Endothelial cell of umbilical vein (primary cell): ENCODE data around the gene ATF7IP. TPM values are rescaled to one million over a fixed set of nuclear protein-coding genes. Genes with fewer than 3 reads are reported as not detected.

ENCODE experiments used
- BruUV-seq: library from RNA; stranded (reverse); fragments of 400-500 nt; replicated peaks from 2 replicates; lab custom pipeline; 2021; lab: Mats Ljungman, UMichigan
- CTCF ChIA-PET: fragments of 300-600, 350-600 bp; sonication (Branson Sonifier 250); formaldehyde crosslinking; loops from one replicate; lab custom pipeline; 2021; ENCODE audit warnings: antibody characterized with exemption, inconsistent platforms; lab: Charles Lee
- POLR2A ChIA-PET: fragments of 300-600, 350-600 bp; sonication (Branson Sonifier 250); formaldehyde crosslinking; loops from one replicate; lab custom pipeline; 2021; ENCODE audit warnings: antibody characterized with exemption, inconsistent platforms; lab: Charles Lee
- DNase-seq: peaks from one replicate; pipeline ENCODE4 v3.0.0-alpha.2; 2011; ENCODE audit warnings: low read depth, low spot score
- FAIRE-seq: peaks from 2 replicates; lab custom pipeline; 2011; peaks lifted over from hg19 to GRCh38; lab: Jason Lieb, UNC
- H2AFZ ChIP-seq: 2 replicates; pipeline ENCODE4 v1.6.0; 2012; ENCODE audit warnings: low read depth, low read length, control low read depth, inconsistent platforms
- H3K27ac ChIP-seq: 2 replicates; pipeline ENCODE4 v1.5.1; 2011; ENCODE audit warnings: low read depth, mild to moderate bottlenecking, control low read depth, low read length, moderate library complexity; ENCODE audit not compliant: insufficient read depth
- H3K27me3 ChIP-seq, 2 experiments: 2 replicates each; pipeline versions ENCODE4 v1.6.0 to v1.6.1; 2011; ENCODE audit warnings: low read length in 2 of 2, mixed read lengths in 1 of 2; ENCODE audit not compliant: control insufficient read depth in 2 of 2, insufficient read depth in 2 of 2
- H3K36me3 ChIP-seq, 2 experiments: 2 replicates in 1 of 2; 3 replicates in 1 of 2; pipeline ENCODE4 v1.5.1; 2011; ENCODE audit warnings: low read length in 2 of 2, mild to moderate bottlenecking in 1 of 2, moderate library complexity in 1 of 2; ENCODE audit not compliant: control insufficient read depth in 2 of 2, insufficient read depth in 2 of 2; ENCODE audit errors: extremely low read depth in 1 of 2
- H3K4me1 ChIP-seq: 3 replicates; pipeline ENCODE4 v1.5.1; 2011; ENCODE audit warnings: mild to moderate bottlenecking, low read length; ENCODE audit not compliant: control insufficient read depth, insufficient read depth; ENCODE audit errors: extremely low read depth
- H3K4me2 ChIP-seq: 2 replicates; pipeline ENCODE4 v1.6.1; 2011; ENCODE audit warnings: low read length, control low read depth, mixed read lengths; ENCODE audit not compliant: insufficient read depth
- H3K4me3 ChIP-seq, 3 experiments: fragments of 200-600 bp in 1 of 3; sonication (generic), shearing (Covaris generic) in 1 of 3; replicated peaks in 1 of 3; 2 replicates each; pipeline ENCODE4 v1.5.1; 2011 to 2016; ENCODE audit warnings: control low read depth in 3 of 3, low read length in 3 of 3, mild to moderate bottlenecking in 2 of 3, inconsistent platforms in 1 of 3, low read depth in 1 of 3, moderate library complexity in 1 of 3; ENCODE audit not compliant: insufficient read depth in 1 of 3
- H3K79me2 ChIP-seq: 2 replicates; pipeline ENCODE4 v1.6.0; 2012; ENCODE audit warnings: low read length, inconsistent platforms; ENCODE audit not compliant: control insufficient read depth, insufficient read depth
- H3K9ac ChIP-seq: replicated peaks from 2 replicates; pipeline ENCODE3; 2011; ENCODE audit warnings: low read length, control low read depth; ENCODE audit not compliant: insufficient read depth; ENCODE audit errors: extremely low read depth
- H3K9me1 ChIP-seq: replicated peaks from 3 replicates; pipeline ENCODE4 v1.6.0; 2011; ENCODE audit warnings: mild to moderate bottlenecking, low read length; ENCODE audit not compliant: control insufficient read depth, insufficient read depth; ENCODE audit errors: extremely low read depth
- H3K9me3 ChIP-seq: replicated peaks from 2 replicates; pipeline ENCODE4 v1.5.1; 2012; ENCODE audit warnings: low read length, inconsistent platforms; ENCODE audit not compliant: control insufficient read depth, insufficient read depth
- H4K20me1 ChIP-seq: replicated peaks from 2 replicates; pipeline ENCODE3; 2011; ENCODE audit warnings: mild to moderate bottlenecking, low read length; ENCODE audit not compliant: control insufficient read depth, insufficient read depth; ENCODE audit errors: extremely low read depth
- CTCF ChIP-seq, 2 donors: IDR thresholded peaks; 1 replicate in 1 of 2; 2 replicates in 1 of 2; pipeline ENCODE4 v1.5.1; 2011; ENCODE audit warnings: low read length in 2 of 2, mild to moderate bottlenecking in 2 of 2, moderate library complexity in 2 of 2, control low read depth in 1 of 2, inconsistent platforms in 1 of 2, low read depth in 1 of 2; ENCODE audit not compliant: insufficient read depth in 1 of 2; ENCODE audit errors: extremely low read depth in 1 of 2
- EZH2 ChIP-seq: IDR thresholded peaks from 2 replicates; pipeline ENCODE4 v1.6.1; 2012; ENCODE audit warnings: borderline replicate concordance, low read depth, mild to moderate bottlenecking, moderate library complexity, low read length, inconsistent platforms; ENCODE audit not compliant: severe bottlenecking
- FOS ChIP-seq: IDR thresholded peaks from 2 replicates; pipeline ENCODE4 v1.6.1; 2011; ENCODE audit warnings: mild to moderate bottlenecking, low read length, moderate library complexity, borderline replicate concordance; ENCODE audit not compliant: insufficient read depth
- GATA2 ChIP-seq: IDR thresholded peaks from 2 replicates; pipeline ENCODE4 v1.7.0; 2011; ENCODE audit warnings: low read depth, mild to moderate bottlenecking, moderate library complexity, mixed read lengths, low read length; ENCODE audit not compliant: insufficient read length, insufficient read depth
- JUN ChIP-seq: IDR thresholded peaks from 2 replicates; pipeline ENCODE4 v1.6.1; 2011; ENCODE audit warnings: borderline replicate concordance, low read depth; ENCODE audit not compliant: insufficient read length, insufficient read depth
- MAX ChIP-seq: IDR thresholded peaks from 2 replicates; pipeline ENCODE4 v1.6.1; 2011; ENCODE audit not compliant: insufficient read depth, insufficient read length
- MYC ChIP-seq: IDR thresholded peaks from one replicate; pipeline ENCODE4 v1.6.1; 2011; ENCODE audit warnings: mild to moderate bottlenecking, low read depth, low read length
- POLR2A ChIP-seq: IDR thresholded peaks from 2 replicates; pipeline ENCODE4 v1.6.1; 2012; ENCODE audit warnings: low read depth, mild to moderate bottlenecking, control low read depth, low read length
- POLR2AphosphoS5 ChIP-seq: IDR thresholded peaks from 2 replicates; pipeline ENCODE4 v1.6.1; 2012; ENCODE audit warnings: low read depth, mild to moderate bottlenecking, control low read depth, low read length, moderate library complexity; ENCODE audit not compliant: insufficient read depth
- dilution Hi-C: fragments of 300-500 bp; cut with MboI; formaldehyde crosslinking; loops from one replicate; pipeline ENCODE4 v1.15.0; 2019; ENCODE audit warnings: low sequenced_read_pairs; ENCODE audit not compliant: extremely low pct_ligation_motif_present
- intact Hi-C: fragments of 100-400 bp; cut with micrococcal nuclease; formaldehyde crosslinking; loops from one replicate; pipeline ENCODE4 v1.10.0; 2022
- polyA plus RNA-seq, 4 experiments: library from polyadenylated mRNA; depleted of rRNA in 3 of 4; stranded (reverse) in 3 of 4; unstranded in 1 of 4; fragments of >200 nt; gene quantifications; 2 replicates each; pipeline versions ENCODE4 v1.2.1 to v1.2.3, GENCODE V29; 2011 to 2012; ENCODE audit warnings: missing spikeins in 1 of 4
- total RNA-seq: library from RNA; stranded (reverse); gene quantifications from 2 replicates; pipeline ENCODE4 v1.2.3, GENCODE V29; 2021

The ATF7IP gene
- total and polyA plus RNA-seq, 2 donors (not counting 3 experiments of a cell fraction or from before 2014, with no cell fraction given): 14.5 to 73.5 TPM

GRCh38 chr12:14482361-14482760 is 116.9 kb downstream of the ATF7IP start:
- peaks cover 3% of the 10 kb centered on the region for H3K9me1 ChIP-seq
- ChIA-PET CTCF (no interaction called here), POLR2A (no interaction called here)
- no peaks in the 10 kb centered on the region for H3K4me1 ChIP-seq
- FAIRE-seq: no peak
- H2AFZ ChIP-seq: no peak overlapping the region
- no peaks in the 10 kb centered on the region for H3K9me3 ChIP-seq
- no peak for DNase-seq
- BruUV-seq: no TSS peak
- H4K20me1 ChIP-seq: no peaks in the 10 kb centered on the region
- intact Hi-C loops (no loop called here), dilution Hi-C loops (no loop called here)
- H3K4me3 ChIP-seq: no peak overlapping the region
- peaks cover 16 to 18% of the 10 kb centered on the region in 2 experiments for H3K36me3 ChIP-seq
- TF ChIP-seq FOS: no peak
- TF ChIP-seq CTCF (IDR thresholded peaks at IDR 0.05; ENCODE audit: extremely low read depth in 1 of 2, insufficient read depth in 1 of 2, low read depth in 1 of 2, low read length in 2 of 2): no peak
- TF ChIP-seq POLR2A: no peak
- no peak for TF ChIP-seq EZH2
- no peak for TF ChIP-seq POLR2AphosphoS5
- no peak overlapping the region for H3K4me2 ChIP-seq
- H3K27me3 ChIP-seq: no peaks in the 10 kb centered on the region
- H3K9ac ChIP-seq: no peak overlapping the region
- no peak overlapping the region for H3K27ac ChIP-seq
- H3K79me2 ChIP-seq: no peaks in the 10 kb centered on the region

- Histone ChIP-seq H3K9me3 (no peaks in the 10 kb centered on the region), H3K36me3 (peaks cover 17 to 18% of the 10 kb centered on the region in 2 experiments), H3K27ac (no peak overlapping the region), H3K27me3 (no peaks in the 10 kb centered on the region), H3K4me2 (no peak overlapping the region), H3K79me2 (no peaks in the 10 kb centered on the region), H3K9me1 (peaks cover 3% of the 10 kb centered on the region), H3K9ac (no peak overlapping the region), H3K4me1 (no peaks in the 10 kb centered on the region), H4K20me1 (no peaks in the 10 kb centered on the region), H2AFZ (no peak overlapping the region), H3K4me3 (no peak overlapping the region)
- FAIRE-seq: no peak
- ChIA-PET CTCF (no interaction called here), POLR2A (no interaction called here)
- dilution Hi-C loops: no loop called here
- TF ChIP-seq JUN (no peak), GATA2 (no peak), POLR2A (no peak), FOS (no peak), POLR2AphosphoS5 (no peak), CTCF (IDR thresholded peaks at IDR 0.05; ENCODE audit: extremely low read depth in 1 of 2, insufficient read depth in 1 of 2, low read depth in 1 of 2, low read length in 2 of 2) (no peak), MYC (no peak), MAX (no peak)
- intact Hi-C loops: no loop called here
- no TSS peak for BruUV-seq
- no peak for DNase-seq
These were observed 117.4 kb downstream of the ATF7IP start for GRCh38 chr12:14482886-14483285.
